ENCODE data around the gene SDK1.

DNA sequence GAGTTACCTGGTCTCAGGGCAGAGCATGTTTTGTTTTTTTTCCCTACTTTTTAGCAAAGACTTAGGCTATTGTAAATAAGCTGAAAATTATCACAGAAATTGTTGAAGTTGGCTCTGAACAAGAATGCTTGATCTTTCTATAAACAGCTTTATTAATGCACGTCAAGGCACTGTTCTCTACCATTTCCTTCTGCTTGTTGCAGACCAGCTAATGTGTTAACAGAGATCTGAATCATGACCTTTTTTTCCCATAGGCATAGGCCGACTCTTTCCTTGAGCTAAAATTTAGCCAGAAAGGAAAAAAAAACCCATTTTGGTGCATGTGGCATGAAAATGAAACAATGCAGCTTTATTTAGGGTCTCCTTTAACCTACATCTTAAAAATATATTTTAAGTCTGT lies 248.5 kb downstream of the SDK1 start:
- TF ChIP-seq, protein P1, sequence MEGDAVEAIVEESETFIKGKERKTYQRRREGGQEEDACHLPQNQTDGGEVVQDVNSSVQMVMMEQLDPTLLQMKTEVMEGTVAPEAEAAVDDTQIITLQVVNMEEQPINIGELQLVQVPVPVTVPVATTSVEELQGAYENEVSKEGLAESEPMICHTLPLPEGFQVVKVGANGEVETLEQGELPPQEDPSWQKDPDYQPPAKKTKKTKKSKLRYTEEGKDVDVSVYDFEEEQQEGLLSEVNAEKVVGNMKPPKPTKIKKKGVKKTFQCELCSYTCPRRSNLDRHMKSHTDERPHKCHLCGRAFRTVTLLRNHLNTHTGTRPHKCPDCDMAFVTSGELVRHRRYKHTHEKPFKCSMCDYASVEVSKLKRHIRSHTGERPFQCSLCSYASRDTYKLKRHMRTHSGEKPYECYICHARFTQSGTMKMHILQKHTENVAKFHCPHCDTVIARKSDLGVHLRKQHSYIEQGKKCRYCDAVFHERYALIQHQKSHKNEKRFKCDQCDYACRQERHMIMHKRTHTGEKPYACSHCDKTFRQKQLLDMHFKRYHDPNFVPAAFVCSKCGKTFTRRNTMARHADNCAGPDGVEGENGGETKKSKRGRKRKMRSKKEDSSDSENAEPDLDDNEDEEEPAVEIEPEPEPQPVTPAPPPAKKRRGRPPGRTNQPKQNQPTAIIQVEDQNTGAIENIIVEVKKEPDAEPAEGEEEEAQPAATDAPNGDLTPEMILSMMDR (IDR thresholded peaks at IDR 0.05) = no peak
- no peak for TF ChIP-seq POLR2A (IDR thresholded peaks at IDR 0.05)
